GM23338 (cell line): ENCODE results near the gene PAPPA.

Experiments used
- CREB1 ChIP-seq: fragments of 250-450 bp; sonication (Bioruptor Pico); IDR thresholded peaks from 2 replicates; pipeline ENCODE4 v1.5.0; 2020; ENCODE audit warnings: low read depth, mild to moderate bottlenecking, moderate library complexity
- EZH2 ChIP-seq: fragments of 200-600 bp; sonication (generic); IDR thresholded peaks from one replicate; pipeline ENCODE4 v1.8.0; 2017; ENCODE audit warnings: antibody characterized with exemption, mild to moderate bottlenecking, low read depth; ENCODE audit not compliant: unreplicated experiment
- EZH2phosphoT487 ChIP-seq: fragments of 200-600 bp; sonication (generic); IDR thresholded peaks from one replicate; pipeline ENCODE4 v1.8.1; 2018; ENCODE audit warnings: antibody characterized with exemption; ENCODE audit not compliant: unreplicated experiment
- JUNB ChIP-seq: IDR thresholded peaks from one replicate; pipeline ENCODE4 v1.6.1; 2016; ENCODE audit warnings: antibody characterized with exemption; ENCODE audit not compliant: unreplicated experiment
- TF ChIP-seq, protein P1 (sequence below), 2 experiments: fragments of 200-600 bp in 1 of 2; sonication (generic) in 1 of 2; conservative IDR thresholded peaks; 2 replicates each; pipeline versions ENCODE4 v1.5.1 to v1.6.1; 2016 to 2017; ENCODE audit warnings: antibody characterized with exemption in 2 of 2, low read depth in 2 of 2, mild to moderate bottlenecking in 2 of 2, moderate library complexity in 1 of 2

DNA sequence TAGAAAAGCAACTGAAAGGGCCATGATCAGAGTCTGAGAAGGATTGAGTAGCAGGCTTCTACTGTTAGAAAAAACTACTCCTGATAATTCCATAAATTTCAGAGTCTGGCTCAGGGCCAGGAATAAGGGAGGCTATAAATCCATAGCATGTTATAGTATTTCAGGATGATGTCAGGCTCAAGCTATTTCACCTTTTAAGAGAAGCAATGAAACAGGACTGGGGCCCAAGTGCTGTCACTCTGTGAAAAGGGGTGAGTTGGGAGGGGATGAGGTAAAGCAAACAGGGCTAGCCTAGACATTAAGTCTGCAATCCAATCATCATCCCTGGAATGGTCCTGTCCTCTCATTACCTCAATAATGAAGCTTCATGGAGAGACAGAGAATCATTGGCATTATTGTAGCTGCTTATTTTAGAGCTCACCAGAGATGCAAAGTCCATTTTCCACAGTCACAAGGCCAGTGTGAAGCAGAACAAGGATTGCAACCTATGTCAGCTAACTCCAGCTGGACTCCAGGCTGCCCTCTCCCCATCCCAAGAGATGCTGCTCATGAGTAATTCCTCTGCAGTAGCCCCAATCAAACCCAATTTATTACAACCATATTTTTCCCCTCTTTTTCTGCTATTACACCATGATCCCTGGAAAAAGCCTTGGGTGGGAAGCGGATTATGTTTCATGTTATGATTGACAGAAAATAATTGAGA is 56.0 kb downstream of the PAPPA start:
- TF ChIP-seq CREB1 (CRISPR knock-in tag), result no peak
- TF ChIP-seq, protein P1, sequence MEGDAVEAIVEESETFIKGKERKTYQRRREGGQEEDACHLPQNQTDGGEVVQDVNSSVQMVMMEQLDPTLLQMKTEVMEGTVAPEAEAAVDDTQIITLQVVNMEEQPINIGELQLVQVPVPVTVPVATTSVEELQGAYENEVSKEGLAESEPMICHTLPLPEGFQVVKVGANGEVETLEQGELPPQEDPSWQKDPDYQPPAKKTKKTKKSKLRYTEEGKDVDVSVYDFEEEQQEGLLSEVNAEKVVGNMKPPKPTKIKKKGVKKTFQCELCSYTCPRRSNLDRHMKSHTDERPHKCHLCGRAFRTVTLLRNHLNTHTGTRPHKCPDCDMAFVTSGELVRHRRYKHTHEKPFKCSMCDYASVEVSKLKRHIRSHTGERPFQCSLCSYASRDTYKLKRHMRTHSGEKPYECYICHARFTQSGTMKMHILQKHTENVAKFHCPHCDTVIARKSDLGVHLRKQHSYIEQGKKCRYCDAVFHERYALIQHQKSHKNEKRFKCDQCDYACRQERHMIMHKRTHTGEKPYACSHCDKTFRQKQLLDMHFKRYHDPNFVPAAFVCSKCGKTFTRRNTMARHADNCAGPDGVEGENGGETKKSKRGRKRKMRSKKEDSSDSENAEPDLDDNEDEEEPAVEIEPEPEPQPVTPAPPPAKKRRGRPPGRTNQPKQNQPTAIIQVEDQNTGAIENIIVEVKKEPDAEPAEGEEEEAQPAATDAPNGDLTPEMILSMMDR (conservative IDR thresholded peaks at IDR 0.05; ENCODE audit: low read depth in 2 of 2), result no peak
- TF ChIP-seq EZH2phosphoT487, result no peak
- TF ChIP-seq EZH2, result no peak
- TF ChIP-seq JUNB, result no peak
